ENCODE data around the gene ERICH3. TPM values are rescaled to one million over a fixed set of nuclear protein-coding genes. Genes with fewer than 3 reads are reported as not detected.

ERICH3 gene
- polyA plus RNA-seq, 1 donor from 2014 or later, result 0.27 TPM

DNA sequence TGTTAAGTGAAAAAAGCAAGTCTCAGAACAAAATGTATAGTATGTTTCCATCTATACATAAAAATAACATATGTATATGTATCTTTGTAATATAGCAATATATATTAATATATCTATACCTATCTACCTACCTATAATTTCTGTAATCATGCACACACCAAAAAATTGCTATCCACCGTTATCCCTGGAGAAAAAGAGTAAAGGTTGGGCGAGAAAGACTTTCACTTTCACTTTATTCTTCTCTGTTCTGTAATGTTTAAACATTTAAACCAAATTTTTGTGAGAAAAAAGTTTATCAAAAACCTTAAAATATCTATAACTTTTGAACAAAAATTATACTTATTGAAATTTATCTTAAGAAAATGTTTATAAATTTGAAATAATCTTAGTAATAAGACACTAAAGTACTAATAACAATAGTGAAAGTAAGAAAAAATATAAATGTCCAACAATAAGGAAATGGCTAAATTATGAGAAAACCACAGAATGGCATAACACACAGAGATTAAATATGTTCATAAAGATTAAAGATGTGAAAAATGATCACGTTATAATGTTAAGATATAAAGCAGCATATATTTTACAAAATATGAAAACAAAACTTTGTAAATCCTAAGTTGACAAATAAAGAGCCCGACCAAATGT is 87.2 kb downstream of the ERICH3 start:
- no peak overlapping the region for H2AFZ ChIP-seq (ENCODE audit: low read depth, low read length)
- no peaks in the 10 kb centered on the region for H3K36me3 ChIP-seq (ENCODE audit: insufficient read depth, low read length)
- no peaks in the 10 kb centered on the region for H3K79me2 ChIP-seq (replicated peaks; ENCODE audit: insufficient read depth, low read length)
- no peaks in the 10 kb centered on the region for H3K9me3 ChIP-seq (ENCODE audit: low read length)
- no peaks in the 10 kb centered on the region for H4K20me1 ChIP-seq (ENCODE audit: insufficient read depth)
- H3F3A ChIP-seq (ENCODE audit: insufficient read depth, low read length, poor library complexity, severe bottlenecking), result no peaks in the 10 kb centered on the region
- no peaks in the 10 kb centered on the region for H3K27me3 ChIP-seq (ENCODE audit: insufficient read depth, low read depth, low read length)
- TF ChIP-seq EZH2 (IDR thresholded peaks at IDR 0.05; ENCODE audit: borderline replicate concordance, insufficient read depth, low read length, poor library complexity, severe bottlenecking) (no peak), MXI1 (conservative IDR thresholded peaks at IDR 0.05; ENCODE audit: poor library complexity, severe bottlenecking) (no peak), SMC3 (conservative IDR thresholded peaks at IDR 0.05; ENCODE audit: poor library complexity) (no peak), RAD21 (conservative IDR thresholded peaks at IDR 0.05) (no peak), TAF1 (IDR thresholded peaks at IDR 0.05; ENCODE audit: low read depth) (no peak), EP300 (conservative IDR thresholded peaks at IDR 0.05; ENCODE audit: poor library complexity, severe bottlenecking) (no peak), POLR2AphosphoS5 (IDR thresholded peaks at IDR 0.05) (no peak)
- TF ChIP-seq, protein P1, sequence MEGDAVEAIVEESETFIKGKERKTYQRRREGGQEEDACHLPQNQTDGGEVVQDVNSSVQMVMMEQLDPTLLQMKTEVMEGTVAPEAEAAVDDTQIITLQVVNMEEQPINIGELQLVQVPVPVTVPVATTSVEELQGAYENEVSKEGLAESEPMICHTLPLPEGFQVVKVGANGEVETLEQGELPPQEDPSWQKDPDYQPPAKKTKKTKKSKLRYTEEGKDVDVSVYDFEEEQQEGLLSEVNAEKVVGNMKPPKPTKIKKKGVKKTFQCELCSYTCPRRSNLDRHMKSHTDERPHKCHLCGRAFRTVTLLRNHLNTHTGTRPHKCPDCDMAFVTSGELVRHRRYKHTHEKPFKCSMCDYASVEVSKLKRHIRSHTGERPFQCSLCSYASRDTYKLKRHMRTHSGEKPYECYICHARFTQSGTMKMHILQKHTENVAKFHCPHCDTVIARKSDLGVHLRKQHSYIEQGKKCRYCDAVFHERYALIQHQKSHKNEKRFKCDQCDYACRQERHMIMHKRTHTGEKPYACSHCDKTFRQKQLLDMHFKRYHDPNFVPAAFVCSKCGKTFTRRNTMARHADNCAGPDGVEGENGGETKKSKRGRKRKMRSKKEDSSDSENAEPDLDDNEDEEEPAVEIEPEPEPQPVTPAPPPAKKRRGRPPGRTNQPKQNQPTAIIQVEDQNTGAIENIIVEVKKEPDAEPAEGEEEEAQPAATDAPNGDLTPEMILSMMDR (IDR thresholded peaks at IDR 0.05; ENCODE audit: poor library complexity, severe bottlenecking), result no peak
- TF ChIP-seq, protein P2, sequence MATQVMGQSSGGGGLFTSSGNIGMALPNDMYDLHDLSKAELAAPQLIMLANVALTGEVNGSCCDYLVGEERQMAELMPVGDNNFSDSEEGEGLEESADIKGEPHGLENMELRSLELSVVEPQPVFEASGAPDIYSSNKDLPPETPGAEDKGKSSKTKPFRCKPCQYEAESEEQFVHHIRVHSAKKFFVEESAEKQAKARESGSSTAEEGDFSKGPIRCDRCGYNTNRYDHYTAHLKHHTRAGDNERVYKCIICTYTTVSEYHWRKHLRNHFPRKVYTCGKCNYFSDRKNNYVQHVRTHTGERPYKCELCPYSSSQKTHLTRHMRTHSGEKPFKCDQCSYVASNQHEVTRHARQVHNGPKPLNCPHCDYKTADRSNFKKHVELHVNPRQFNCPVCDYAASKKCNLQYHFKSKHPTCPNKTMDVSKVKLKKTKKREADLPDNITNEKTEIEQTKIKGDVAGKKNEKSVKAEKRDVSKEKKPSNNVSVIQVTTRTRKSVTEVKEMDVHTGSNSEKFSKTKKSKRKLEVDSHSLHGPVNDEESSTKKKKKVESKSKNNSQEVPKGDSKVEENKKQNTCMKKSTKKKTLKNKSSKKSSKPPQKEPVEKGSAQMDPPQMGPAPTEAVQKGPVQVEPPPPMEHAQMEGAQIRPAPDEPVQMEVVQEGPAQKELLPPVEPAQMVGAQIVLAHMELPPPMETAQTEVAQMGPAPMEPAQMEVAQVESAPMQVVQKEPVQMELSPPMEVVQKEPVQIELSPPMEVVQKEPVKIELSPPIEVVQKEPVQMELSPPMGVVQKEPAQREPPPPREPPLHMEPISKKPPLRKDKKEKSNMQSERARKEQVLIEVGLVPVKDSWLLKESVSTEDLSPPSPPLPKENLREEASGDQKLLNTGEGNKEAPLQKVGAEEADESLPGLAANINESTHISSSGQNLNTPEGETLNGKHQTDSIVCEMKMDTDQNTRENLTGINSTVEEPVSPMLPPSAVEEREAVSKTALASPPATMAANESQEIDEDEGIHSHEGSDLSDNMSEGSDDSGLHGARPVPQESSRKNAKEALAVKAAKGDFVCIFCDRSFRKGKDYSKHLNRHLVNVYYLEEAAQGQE (IDR thresholded peaks at IDR 0.05; ENCODE audit: borderline replicate concordance), result no peak
- H3K4me2 ChIP-seq (ENCODE audit: low read length), result no peak overlapping the region
- H3K9ac ChIP-seq (ENCODE audit: low read length), result no peak overlapping the region
- H3K9me2 ChIP-seq (ENCODE audit: insufficient read depth, low read length), result no peaks in the 10 kb centered on the region
- no peak overlapping the region for H3K4me3 ChIP-seq (ENCODE audit: low read length)
- H3K27ac ChIP-seq (ENCODE audit: low read length), result no peak overlapping the region

DNA sequence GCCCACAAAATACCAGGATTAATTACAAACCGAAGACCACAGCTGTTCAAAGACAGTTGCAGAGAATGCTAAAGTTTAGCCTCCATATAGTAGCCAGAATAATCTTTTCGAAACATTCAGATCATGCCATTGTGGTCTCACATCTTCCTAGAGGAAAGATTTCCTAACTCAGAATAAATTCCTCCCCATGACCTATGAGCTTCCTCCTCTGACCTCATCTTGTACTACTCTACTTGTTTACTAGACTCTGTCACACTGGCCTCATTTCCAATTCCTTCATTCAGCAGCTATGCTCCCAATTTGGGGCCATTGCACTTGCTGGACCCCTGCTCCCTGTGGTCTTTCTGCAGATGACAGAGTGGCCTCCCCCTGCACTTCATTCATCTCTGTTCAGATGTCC is 89.4 kb downstream of the ERICH3 start:
- Histone ChIP-seq H3K4me2 (ENCODE audit: low read length) (no peak overlapping the region), H3F3A (ENCODE audit: insufficient read depth, low read length, poor library complexity, severe bottlenecking) (no peaks in the 10 kb centered on the region), H3K9me2 (ENCODE audit: insufficient read depth, low read length) (no peaks in the 10 kb centered on the region), H2AFZ (ENCODE audit: low read depth, low read length) (no peak overlapping the region), H3K27me3 (ENCODE audit: insufficient read depth, low read depth, low read length) (no peaks in the 10 kb centered on the region), H3K9ac (ENCODE audit: low read length) (no peak overlapping the region), H3K36me3 (ENCODE audit: insufficient read depth, low read length) (no peaks in the 10 kb centered on the region), H3K9me3 (ENCODE audit: low read length) (no peaks in the 10 kb centered on the region), H3K79me2 (replicated peaks; ENCODE audit: insufficient read depth, low read length) (no peaks in the 10 kb centered on the region), H4K20me1 (ENCODE audit: insufficient read depth) (no peaks in the 10 kb centered on the region), H3K4me3 (ENCODE audit: low read length) (no peak overlapping the region), H3K27ac (ENCODE audit: low read length) (no peak overlapping the region)
- no peak for TF ChIP-seq MXI1 (conservative IDR thresholded peaks at IDR 0.05; ENCODE audit: poor library complexity, severe bottlenecking)
- TF ChIP-seq EZH2 (IDR thresholded peaks at IDR 0.05; ENCODE audit: borderline replicate concordance, insufficient read depth, low read length, poor library complexity, severe bottlenecking), result no peak
- no peak for TF ChIP-seq TAF1 (IDR thresholded peaks at IDR 0.05; ENCODE audit: low read depth)
- TF ChIP-seq, protein P2 (IDR thresholded peaks at IDR 0.05; ENCODE audit: borderline replicate concordance), result no peak
- TF ChIP-seq POLR2AphosphoS5 (IDR thresholded peaks at IDR 0.05), result no peak
- no peak for TF ChIP-seq RAD21 (conservative IDR thresholded peaks at IDR 0.05)
- TF ChIP-seq SMC3 (conservative IDR thresholded peaks at IDR 0.05; ENCODE audit: poor library complexity), result no peak
- no peak for TF ChIP-seq EP300 (conservative IDR thresholded peaks at IDR 0.05; ENCODE audit: poor library complexity, severe bottlenecking)
- TF ChIP-seq, protein P1 (IDR thresholded peaks at IDR 0.05; ENCODE audit: poor library complexity, severe bottlenecking), result no peak

Measured in neural cell (in vitro differentiated cells).